ENCODE measurements around the gene TUBGCP6.

DNA sequence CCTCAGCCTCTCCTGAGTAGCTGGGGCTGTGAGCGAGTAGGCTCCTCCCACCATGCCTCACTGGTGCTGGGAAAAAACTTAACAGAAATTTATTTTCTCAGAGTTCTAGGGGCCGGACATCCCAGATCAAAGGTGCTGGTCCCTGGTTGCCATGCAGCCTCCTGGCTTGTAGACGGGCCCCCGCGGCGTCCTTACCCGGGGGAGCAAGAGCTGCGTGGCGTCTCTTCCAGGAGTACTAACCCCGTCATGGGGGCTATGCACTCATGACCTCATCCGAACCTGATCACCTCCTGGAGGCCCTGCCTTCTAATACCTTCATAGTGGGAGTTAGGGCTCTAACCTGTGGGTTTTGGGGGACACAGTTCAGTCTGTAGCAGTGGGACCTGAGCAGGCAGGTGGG lies 56.5 kb downstream of the TUBGCP6 start:
- TF ChIP-seq, protein P1, sequence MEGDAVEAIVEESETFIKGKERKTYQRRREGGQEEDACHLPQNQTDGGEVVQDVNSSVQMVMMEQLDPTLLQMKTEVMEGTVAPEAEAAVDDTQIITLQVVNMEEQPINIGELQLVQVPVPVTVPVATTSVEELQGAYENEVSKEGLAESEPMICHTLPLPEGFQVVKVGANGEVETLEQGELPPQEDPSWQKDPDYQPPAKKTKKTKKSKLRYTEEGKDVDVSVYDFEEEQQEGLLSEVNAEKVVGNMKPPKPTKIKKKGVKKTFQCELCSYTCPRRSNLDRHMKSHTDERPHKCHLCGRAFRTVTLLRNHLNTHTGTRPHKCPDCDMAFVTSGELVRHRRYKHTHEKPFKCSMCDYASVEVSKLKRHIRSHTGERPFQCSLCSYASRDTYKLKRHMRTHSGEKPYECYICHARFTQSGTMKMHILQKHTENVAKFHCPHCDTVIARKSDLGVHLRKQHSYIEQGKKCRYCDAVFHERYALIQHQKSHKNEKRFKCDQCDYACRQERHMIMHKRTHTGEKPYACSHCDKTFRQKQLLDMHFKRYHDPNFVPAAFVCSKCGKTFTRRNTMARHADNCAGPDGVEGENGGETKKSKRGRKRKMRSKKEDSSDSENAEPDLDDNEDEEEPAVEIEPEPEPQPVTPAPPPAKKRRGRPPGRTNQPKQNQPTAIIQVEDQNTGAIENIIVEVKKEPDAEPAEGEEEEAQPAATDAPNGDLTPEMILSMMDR (conservative IDR thresholded peaks at IDR 0.05; ENCODE audit: low read depth, low read length), result no peak
- TF ChIP-seq EZH2 (IDR thresholded peaks at IDR 0.05; ENCODE audit: borderline replicate concordance, low read depth, low read length, poor library complexity, severe bottlenecking), result no peak

Data from A673 (cell line).